Pancreas (tissue), 10 donors: ENCODE measurements around the gene SDHAF1. TPM values are rescaled to one million over a fixed set of nuclear protein-coding genes. Genes with fewer than 3 reads are reported as not detected.

Source experiments
- ATAC-seq, 4 donors: fragments of 200-7000 bp; cut with Tn5 transposase; one replicate each; pipeline versions ENCODE4 v1.8.0 to v1.9.1; 2020; ENCODE audit warnings: mild to moderate bottlenecking in 4 of 4, moderate library complexity in 4 of 4
- DNase-seq, 6 donors: peaks; one replicate each; pipeline ENCODE4 v3.0.0-alpha.2; 2020
- FAIRE-seq: peaks from 2 replicates; lab custom pipeline; 2012; peaks lifted over from hg19 to GRCh38; lab: Jason Lieb, UNC
- H3K27ac ChIP-seq, 4 donors: fragments of 200-600 bp; sonication (generic); 1 replicate in 3 of 4; 2 replicates in 1 of 4; pipeline versions ENCODE4 v1.5.0 to v1.8.0; 2020
- H3K27me3 ChIP-seq, 4 donors: fragments of 200-600 bp; one replicate each; pipeline ENCODE4 v1.8.0; 2021
- H3K36me3 ChIP-seq, 3 donors: fragments of 200-600 bp; sonication (generic) in 1 of 3; one replicate each; pipeline versions ENCODE4 v1.5.0 to v1.8.0; 2020 to 2021
- H3K4me1 ChIP-seq, 3 donors: fragments of 200-600 bp; one replicate each; pipeline ENCODE4 v1.8.0; 2021
- H3K4me3 ChIP-seq, 4 donors: fragments of 200-600 bp; sonication (generic) in 2 of 4; one replicate each; pipeline versions ENCODE4 v1.5.0 to v1.8.0; 2020 to 2021
- H3K9me3 ChIP-seq, 4 donors: fragments of 200-600 bp; one replicate each; pipeline ENCODE4 v1.8.0; 2021
- WGBS, 2 donors: extraction: QIAGEN DNeasy Blood & Tissue Kit; methylation state at CpG; one replicate each; pipeline ENCODE4 v1.1.7; 2013; 5-methylcytosine and 5-hydroxymethylcytosine counted together
- intact Hi-C, 3 donors: fragments of 100-400 bp; cut with DNase I; formaldehyde crosslinking; loops; one replicate each; pipeline versions ENCODE4 v1.11.1 to v1.14.2; 2022
- polyA plus RNA-seq, 2 donors: library from polyadenylated mRNA; stranded (reverse); fragments of 200-250 nt; gene quantifications; one replicate each; pipeline ENCODE4 v1.2.3, GENCODE V29; 2013
- total RNA-seq, 6 donors: library from RNA; stranded (reverse); fragmentation: NEBNext Ultra II Directional in 4 of 6; extraction: Animal tissue kit (Norgen Biotek cat#: 25700) in 4 of 6; gene quantifications; one replicate each; pipeline versions ENCODE4 v1.2.1 to v1.2.4, GENCODE V29; 2021 to 2023
- TF ChIP-seq, protein P1 (sequence below), 4 donors: fragments of 200-600 bp; sonication (generic) in 3 of 4; IDR thresholded peaks; one replicate each; pipeline versions ENCODE4 v1.5.0 to v1.8.0; 2021; ENCODE audit warnings: antibody characterized with exemption in 4 of 4
- donor health status: healthy with polysubstance abuse.
- donor health status: DM: no; HTN: no; CAD: no; lungs with moderate emphysema.
- donor health status: DM: no; HTN: no; CAD: no.
- donor health status: control.
- donor health status: control.
- donor health status: Bipolar disorder and iron deficiency.
- donor health status: DM: yes; HTN: yes; CAD: no.
- donor health status: DM: no; HTN: no; CAD: no.
- donor health status: DM: no; HTN: no; CAD: no.
- donor health status: DM: yes; HTN: yes; CAD: no.

SDHAF1 gene
- total and polyA plus RNA-seq, 8 donors, result 8.7 to 21.0 (median 11.7) TPM

GRCh38 chr19:36026091-36026876 lies 31.3 kb downstream of the SDHAF1 start:
- Histone ChIP-seq H3K9me3 (no peaks in the 10 kb centered on the region), H3K27ac (no peak overlapping the region), H3K27me3 (no peaks in the 10 kb centered on the region), H3K36me3 (no peaks in the 10 kb centered on the region), H3K4me1 (no peaks in the 10 kb centered on the region), H3K4me3 (no peak overlapping the region)
- ATAC-seq, result no peak
- DNase-seq, result no peak
- TF ChIP-seq, protein P1, sequence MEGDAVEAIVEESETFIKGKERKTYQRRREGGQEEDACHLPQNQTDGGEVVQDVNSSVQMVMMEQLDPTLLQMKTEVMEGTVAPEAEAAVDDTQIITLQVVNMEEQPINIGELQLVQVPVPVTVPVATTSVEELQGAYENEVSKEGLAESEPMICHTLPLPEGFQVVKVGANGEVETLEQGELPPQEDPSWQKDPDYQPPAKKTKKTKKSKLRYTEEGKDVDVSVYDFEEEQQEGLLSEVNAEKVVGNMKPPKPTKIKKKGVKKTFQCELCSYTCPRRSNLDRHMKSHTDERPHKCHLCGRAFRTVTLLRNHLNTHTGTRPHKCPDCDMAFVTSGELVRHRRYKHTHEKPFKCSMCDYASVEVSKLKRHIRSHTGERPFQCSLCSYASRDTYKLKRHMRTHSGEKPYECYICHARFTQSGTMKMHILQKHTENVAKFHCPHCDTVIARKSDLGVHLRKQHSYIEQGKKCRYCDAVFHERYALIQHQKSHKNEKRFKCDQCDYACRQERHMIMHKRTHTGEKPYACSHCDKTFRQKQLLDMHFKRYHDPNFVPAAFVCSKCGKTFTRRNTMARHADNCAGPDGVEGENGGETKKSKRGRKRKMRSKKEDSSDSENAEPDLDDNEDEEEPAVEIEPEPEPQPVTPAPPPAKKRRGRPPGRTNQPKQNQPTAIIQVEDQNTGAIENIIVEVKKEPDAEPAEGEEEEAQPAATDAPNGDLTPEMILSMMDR (IDR thresholded peaks at IDR 0.05), result no peak
- WGBS, 2 donors, result 92 to 94% methylated on average over 48 to 49 of the region's 49 CpGs
- no peak for FAIRE-seq
- intact Hi-C loops, result no loop called here

GRCh38 chr19:36027696-36028095 lies 32.7 kb downstream of the SDHAF1 start:
- intact Hi-C loops, result no loop called here
- Histone ChIP-seq H3K27me3 (no peaks in the 10 kb centered on the region), H3K9me3 (no peaks in the 10 kb centered on the region), H3K36me3 (no peaks in the 10 kb centered on the region), H3K4me3 (no peak overlapping the region), H3K27ac (no peak overlapping the region), H3K4me1 (no peaks in the 10 kb centered on the region)
- FAIRE-seq (no peak), DNase-seq (no peak), ATAC-seq (no peak)
- TF ChIP-seq, protein P1 (IDR thresholded peaks at IDR 0.05), result no peak
- WGBS, 2 donors, result 91 to 92% methylated on average over 6 of the region's 6 CpGs

DNA sequence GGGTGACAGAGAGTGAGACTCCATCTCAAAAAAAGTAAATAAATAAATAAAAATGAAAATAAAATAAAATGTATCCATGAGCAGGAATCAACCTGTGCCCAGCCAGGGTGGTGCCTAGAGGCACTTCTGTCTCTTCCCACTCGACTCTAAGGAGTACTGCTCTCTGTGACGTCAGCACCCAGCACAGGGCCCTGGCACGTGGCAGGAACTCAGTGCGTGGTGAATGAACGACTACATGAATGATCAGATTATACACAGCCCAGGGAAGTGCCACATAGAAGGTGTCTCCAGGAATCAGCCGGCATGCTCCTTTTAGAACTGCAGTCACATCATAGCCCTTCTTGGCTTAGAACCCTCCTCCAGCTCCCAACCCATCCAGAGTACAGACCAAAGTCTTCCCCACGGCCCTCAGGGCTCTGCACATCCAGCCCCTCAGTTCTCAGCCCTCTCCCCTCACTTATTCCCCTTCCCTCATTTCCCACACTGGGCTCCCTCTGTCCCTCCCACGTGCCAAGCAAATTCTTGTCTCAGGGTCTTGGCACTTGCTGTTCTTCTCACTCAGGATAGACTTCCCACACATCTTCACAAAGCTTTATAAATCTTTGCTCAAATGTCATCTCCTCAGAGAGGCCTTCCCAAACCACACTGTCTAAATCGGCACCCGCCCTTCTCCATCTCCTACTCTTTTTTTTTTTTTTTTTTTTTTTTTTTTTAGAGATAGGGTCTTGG lies 33.5 kb downstream of the SDHAF1 start:
- intact Hi-C loops, result no loop called here
- WGBS, 2 donors, result 74 to 86% methylated on average over 10 of the region's 10 CpGs
- DNase-seq (no peak), FAIRE-seq (no peak), ATAC-seq (no peak)
- Histone ChIP-seq H3K27ac (no peak overlapping the region), H3K4me1 (no peaks in the 10 kb centered on the region), H3K4me3 (no peak overlapping the region), H3K36me3 (no peaks in the 10 kb centered on the region), H3K27me3 (no peaks in the 10 kb centered on the region), H3K9me3 (no peaks in the 10 kb centered on the region)
- TF ChIP-seq, protein P1 (IDR thresholded peaks at IDR 0.05), result no peak

GRCh38 chr19:36030264-36031148 lies 35.5 kb downstream of the SDHAF1 start:
- H3K27me3 ChIP-seq, result no peaks in the 10 kb centered on the region
- DNase-seq (no peak), ATAC-seq (peak in 3 of 4 donors; percentile 35 to 66 (median 57)), FAIRE-seq (no peak)
- H3K27ac ChIP-seq, result no peak overlapping the region
- no peak overlapping the region for H3K4me3 ChIP-seq
- no peaks in the 10 kb centered on the region for H3K4me1 ChIP-seq
- intact Hi-C loops, result no loop called here
- WGBS, 2 donors, result 78 to 86% methylated on average over 8 of the region's 8 CpGs
- TF ChIP-seq, protein P1 (IDR thresholded peaks at IDR 0.05), result no peak
- H3K9me3 ChIP-seq, result no peaks in the 10 kb centered on the region
- H3K36me3 ChIP-seq, result no peaks in the 10 kb centered on the region
